GM18526 (cell line): ENCODE data around the gene SLC41A3.

Experiments
- POLR2A ChIP-seq: IDR thresholded peaks from 3 replicates; pipeline ENCODE4 v1.6.1; 2011; ENCODE audit not compliant: insufficient read length; ENCODE audit errors: extremely low read depth

SLC41A3 gene

DNA sequence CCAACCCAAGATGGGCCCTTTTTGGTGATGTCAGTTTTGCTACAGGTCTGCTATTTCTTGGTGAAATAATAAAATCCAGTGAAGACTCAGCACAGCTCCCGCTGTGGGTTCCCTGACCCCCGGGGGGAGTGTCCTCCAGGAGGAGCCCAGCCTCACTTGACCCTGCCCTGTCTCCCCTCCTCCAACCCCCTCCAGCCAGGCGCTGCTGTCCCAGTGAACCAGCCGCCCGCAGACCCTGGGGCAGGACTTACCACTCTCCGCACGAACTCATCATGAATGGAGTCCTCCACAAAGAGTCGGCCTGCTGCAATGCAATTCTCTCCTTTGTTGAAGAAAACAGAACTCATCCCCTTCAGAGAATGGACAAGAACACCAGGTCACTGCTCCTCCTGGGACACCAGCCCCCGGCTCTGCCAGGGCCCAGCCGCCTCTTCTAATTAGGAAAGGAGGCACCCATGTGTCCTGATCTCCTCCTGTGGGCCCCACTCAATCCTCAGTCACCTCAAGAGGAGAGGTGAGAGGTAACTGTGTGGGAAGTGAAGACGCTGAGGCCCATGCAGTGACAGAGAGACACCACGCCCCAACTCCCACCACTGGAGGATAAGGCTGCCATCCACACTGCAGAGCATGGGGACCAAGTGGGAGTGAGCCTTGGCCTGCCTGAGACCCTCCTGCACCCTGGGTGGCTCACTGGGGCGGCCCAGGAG, 28.8 kb upstream of the SLC41A3 start:
- no peak for TF ChIP-seq POLR2A

DNA sequence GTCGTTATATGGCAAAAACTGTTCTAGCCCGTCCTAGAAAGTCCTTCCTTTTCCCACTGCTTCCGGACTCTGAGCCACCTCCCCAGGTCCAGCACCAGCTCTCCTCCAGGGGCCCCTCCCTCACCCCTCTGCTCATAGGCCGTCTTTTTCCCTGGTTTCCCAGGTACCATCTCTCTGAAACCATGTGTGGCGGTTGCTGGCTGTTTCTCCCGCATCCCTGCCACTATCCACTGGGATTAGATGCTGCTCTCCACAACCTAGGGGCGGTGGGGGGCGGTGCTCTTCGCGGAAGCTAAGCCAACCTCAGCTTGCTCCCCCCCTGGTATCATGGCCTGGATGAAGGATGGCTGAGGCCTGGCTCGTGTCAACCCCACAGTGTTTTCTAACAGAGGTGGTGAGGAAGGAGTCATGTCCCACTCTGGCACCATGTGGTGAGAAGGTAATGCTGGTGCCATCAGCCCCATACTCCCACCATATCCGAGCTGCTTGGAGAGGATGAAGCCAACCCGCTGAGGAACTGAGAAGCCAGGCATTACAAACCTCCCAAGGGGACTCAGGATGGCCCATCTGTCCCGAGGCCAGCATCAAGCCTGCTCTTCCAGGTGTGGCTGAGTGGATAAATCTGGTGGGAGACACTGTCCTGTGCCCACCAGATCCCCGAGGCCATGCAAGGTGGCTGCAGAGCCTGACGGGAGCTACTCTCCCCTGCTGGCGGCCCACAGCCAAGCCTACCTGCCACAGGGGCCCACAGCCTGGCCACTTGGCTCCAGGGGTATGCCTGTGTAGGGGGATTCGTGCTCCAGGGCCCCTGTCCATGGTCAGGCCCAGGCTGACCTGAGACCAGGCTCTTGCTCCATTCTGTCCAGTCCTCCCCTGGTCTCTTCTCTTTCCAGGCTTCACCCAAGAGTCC, 27.9 kb upstream of the SLC41A3 start:
- TF ChIP-seq POLR2A = no peak

DNA sequence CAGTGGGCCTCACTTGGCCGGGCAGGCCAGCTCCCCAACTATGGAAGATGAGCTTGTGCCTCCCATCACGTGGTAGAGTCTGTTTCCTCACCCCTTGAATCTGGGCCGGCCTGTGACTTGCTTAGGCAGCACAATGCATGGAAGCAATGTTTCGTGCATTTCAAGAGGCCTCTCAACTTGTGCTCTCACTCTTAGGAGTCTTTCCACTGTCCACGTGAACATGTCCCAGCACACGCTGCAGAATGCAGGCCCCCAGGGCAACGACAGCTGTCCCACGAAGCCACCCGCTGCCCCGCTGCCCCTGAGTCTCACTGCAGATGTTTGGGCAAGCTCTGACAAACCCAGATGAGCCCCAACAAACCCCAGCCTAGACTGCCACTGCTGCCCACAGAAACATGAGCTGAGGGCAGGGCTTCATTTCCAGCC, 27.2 kb upstream of the SLC41A3 start:
- TF ChIP-seq POLR2A = no peak

DNA sequence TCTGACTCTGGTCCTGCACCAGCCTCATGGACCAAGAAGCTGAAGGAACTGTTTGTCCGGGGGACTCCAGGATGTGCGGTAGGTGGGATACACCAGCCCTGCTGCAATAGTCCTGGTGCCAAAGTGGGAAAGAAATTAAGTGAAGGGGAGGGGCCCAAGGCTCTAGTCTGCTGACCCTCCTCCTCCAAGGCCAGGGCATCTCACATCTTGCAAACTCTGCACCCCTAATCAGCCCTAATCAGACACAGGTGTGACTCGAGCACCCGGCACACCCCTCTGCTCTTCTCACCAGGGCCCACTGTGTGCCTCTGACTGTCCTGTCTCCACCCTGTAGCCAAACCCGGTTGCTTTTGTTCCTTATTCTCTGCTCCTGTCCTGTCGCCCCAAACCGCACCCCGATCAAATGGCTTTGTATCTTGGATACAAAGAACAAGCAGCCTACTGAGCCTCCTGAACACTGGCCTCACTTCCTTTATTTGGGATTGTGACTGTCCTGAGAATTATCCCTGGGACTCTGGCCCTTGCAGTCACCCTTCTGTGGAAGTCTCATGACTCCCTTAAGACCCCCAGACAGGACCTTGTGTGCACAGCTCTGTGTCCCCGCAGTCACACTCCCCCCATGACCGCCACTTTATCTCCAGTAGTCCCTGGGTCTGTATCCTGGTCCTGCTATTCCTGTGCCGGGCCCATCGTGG, 26.7 kb upstream of the SLC41A3 start:
- TF ChIP-seq POLR2A = no peak

DNA sequence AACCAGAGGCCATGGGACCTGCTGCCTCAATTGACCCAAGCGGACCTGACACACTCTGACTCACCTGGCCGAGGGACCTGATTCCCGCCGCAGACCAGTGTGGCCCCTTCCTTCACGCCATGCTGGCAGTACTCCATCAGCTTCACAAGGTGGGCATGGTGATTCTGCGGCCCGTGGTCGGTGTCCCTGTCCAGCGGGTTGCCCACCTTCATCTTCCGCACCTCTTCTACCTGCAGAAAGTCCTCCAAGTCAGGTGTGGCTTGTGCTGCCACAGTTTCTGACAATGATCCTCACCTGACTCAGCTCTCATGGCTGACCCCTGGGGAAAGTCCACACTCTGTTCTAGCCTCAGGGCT, 25.9 kb upstream of the SLC41A3 start:
- no peak for TF ChIP-seq POLR2A

DNA sequence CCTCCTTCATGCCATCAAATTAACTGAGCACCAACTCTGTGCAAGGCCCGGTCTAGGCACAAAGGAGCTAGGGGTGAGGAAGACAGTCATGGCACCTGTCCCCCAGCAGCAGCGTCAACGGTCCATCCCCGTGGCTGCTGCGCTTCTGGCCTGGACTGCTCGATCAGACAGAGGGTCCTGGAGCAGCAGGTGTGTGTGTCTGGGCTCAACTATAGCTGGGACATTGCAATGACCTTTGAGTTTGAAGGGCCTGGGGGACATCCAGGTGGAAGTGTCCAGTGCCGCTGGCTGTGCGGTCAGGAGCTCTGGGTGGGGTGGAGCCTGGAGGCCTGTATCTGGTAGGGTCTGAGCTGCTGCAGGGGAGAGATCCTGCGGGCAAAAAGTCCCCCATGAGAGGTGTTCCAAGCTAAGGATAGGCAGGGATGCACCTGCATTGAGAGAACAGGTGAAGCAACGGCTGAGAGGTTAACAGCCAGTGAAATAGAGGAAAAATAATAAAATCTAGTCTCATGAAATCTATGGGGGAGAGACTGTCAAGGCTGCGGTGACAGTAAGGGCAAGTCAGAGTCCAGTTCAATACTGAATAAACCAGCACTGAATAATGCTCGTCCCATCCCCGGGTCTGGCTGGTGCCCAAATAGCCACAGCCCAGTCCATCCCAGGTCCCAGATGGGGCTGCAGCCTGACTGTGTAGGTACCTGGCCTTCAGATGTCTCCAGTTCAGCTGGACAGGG, 25.4 kb upstream of the SLC41A3 start:
- TF ChIP-seq POLR2A = no peak

DNA sequence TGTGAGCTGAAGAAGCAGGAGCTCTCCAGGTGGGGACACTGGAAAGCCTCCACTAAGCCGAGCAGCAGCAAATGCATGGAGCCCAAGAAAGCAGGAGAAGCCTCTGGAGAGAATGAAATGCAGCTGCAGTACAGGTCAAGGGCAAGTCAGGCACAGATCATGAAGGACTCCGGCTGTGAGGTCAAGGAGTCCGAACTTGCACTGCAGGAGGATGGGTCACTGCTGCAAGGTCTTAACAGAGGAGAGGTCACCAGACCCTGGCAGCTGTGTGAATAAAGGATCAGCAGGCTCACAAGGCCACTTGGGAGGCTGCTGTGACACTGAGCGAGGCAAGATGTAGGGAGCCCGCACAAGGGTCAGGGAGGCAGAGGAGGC, 24.7 kb upstream of the SLC41A3 start:
- no peak for TF ChIP-seq POLR2A

DNA sequence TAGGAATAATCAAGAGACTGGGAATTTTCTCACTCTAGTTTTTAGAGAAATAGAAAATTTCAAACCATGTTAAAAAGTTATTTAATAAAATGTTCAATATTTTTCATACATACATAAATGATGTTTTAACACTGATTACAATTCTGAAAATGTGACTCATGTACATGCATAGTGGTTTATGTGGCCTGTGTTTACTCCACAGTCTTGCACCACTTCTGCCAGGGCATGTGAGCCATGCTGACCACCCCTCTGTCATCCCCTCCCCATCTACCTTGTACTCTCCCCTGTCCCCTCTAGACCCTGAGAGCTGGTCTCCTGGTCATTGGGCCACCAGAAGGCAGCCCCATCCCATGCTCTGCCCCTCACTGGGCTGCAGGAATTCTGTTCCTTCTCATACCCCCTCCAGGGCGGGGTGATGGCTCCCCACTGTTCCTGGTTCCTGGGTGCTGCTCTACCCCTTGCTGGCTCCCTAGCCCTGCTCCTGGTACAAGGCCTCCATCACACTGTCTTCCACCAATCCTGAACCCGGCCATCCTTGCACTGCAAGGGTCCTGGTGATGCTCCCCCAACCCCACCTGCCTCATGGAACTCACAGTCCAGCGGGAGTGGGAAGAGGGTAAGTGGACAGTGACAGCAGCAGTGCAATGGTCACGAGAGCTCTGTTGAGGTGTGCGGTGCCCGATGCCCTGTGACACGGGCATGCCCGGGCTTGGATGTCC, 24.2 kb upstream of the SLC41A3 start:
- no peak for TF ChIP-seq POLR2A

DNA sequence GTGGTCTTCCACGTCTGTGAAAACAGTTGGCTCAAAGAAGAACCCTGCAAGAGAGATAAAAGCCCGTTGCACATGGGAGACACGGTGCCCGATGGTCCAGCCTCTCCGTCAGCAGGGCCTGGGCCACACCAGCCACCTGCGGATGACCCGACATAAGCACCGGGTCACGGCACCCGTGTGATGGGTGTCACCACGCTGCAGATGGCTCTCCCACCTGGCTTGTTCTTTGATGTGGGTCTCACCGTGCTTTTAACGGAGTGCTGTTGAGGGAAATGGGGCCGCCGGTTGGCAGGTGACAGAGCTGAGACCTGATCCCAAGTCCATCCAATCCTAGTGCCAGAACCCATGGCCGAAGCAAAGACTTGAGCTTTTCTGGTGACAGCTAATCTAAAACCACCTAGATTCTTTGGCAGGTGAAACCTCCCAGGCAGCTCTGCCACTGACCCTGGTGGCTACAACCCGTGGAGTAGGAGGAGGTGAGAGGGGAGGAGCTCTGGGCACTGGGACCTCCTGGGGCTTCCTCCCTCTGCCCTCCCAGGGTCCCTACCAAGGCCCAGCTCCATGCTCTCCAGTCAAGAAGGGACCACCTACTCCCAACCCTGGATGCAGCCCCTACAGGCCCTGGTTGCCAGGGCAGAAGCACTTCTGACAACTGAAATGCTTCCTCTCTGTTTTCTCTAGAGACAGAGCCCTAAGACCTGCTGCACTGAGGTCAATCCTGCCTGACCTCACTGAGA, 23.4 kb upstream of the SLC41A3 start:
- TF ChIP-seq POLR2A = no peak

DNA sequence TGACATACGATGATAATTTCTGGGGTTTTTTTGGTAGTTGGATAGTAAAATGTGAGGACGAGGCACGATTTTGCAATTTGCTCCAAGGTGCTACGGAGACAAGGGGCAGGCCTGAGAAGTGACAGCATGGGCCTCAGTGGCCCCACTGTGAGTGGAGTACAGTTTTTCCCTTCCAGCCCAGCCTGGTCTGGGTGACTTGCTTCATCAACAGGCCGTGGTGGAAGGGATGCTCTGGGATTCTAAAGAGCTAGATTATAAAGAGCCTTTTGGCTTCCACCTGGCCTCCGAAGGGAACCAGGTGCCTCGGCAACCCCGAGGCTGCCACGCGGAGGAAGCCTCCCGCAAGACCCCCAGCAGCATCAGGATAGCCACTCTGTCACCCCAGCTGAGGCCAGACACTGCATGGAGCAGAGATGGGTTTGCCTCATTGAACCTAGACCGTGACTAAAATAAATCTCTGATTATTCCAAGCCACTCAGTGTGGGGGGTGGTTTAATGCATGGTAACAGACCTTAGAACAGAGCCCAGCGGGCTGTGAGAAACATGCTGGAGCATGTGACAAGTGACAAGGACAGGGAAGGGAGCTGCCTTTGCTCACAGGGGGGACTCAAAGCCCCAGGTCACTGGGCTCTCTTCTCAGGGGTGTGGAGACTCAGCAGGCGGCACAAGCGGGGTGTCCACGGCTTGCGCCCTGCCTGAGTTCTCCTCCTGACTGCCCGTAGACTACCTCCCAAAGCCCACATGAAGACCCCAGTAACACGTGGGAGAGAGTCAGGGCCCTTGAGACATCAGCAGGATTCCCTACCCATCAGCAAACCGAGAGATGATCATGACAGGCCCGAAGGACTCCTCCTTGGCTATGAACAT, 22.6 kb upstream of the SLC41A3 start:
- no peak for TF ChIP-seq POLR2A

DNA sequence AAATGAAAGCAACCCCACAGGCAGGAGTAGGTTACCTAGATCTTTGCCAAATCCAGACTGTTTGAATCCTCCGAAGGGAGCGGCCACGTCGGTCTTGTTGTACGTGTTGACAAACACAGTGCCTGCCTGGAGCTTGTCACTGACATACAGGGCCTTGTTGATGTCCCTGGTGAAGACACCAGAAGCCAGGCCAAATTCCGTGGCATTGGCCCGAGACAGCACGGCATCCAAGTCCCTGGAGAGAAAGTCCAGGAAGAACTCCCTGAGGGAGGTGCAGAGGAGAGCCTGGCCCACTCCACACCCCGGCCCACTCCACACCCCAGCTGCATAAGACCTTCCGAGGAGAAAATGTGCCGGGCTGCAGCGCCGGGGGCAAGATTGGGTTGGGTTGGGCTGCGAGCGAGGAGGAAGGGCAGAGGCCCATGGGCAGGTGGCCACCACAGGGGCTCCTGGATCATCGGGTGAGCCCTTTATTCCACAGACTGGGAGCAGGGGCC, 21.8 kb upstream of the SLC41A3 start:
- TF ChIP-seq POLR2A = no peak

DNA sequence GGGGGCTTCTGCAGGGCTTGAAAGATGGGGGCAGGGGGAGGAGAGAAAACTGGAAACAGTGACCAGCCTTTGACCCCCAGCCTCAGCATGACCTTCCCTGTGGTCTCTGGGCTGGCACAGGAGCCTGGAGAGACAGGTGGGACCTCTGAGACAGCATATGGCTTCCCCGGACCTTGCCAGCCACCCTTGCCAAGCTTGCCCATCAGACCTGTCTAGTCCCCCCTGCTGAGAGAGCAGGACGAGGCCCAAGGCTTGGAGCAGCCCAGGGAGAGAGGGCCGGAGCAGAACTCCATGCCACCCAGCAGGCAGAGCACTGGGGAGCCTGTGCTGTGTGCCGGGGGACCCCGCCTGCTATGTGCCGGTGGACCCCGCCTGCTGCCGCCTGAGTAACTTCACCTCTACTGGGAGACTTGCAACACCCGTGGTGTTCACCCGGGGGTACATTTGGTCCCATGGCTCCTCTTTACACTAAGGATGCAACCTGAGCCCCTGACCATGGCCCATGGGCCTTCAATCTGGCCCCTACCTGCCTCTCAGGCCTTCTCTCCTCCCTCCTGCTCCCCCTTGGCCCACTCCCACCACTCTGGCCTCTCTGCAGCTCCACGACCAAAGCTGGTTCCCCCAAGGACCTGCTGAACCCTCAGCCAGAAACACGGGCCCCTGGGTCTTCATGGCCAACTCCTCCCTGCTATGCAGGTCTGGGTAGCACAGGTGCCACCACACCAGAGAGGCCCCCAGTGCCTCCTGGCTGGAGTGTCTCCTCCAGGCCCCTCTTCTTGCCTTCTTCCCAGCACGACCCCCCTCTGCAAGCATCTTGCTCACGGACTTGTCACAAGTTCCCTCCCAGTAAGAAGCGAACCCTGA, 21.1 kb upstream of the SLC41A3 start:
- TF ChIP-seq POLR2A = no peak

DNA sequence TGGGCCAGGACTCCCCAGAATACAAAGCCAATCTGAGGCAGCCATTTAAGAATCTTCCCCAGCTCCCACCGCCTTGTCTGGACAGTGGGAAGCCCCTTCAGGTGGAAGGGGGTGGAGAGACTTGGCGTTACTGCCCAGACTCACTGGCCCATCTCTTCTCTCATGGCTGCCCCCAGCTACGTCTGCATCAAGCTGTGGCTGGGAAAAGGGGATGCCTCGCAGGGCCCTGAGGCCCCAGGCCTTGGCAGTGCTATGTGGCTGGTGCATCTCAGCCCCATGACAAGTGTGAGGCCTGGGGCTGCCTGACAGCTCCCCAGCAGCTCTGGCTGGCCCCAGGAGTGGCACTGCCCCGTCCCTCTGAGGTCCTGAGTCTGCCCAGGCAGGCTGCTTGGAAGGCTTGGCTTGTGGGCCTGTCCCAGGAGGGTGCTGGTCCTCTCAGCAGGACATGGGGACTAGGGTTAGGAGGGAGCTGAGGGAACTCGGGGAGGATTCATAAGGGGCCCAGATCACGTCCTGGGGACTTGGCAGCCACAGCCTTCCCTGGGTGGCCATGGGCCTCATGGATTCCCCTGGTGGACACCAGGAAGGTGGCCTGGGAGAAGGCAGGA, 20.2 kb upstream of the SLC41A3 start:
- no peak for TF ChIP-seq POLR2A
